Trophoblast cell (in vitro differentiated cells and primary cell): ENCODE data around the gene PBX1.
A peak's percentile ranks its signal among the peaks of the same experiment; 100 is the strongest.

Experiments used
- DNase-seq, 2 donors: peaks; one replicate each; pipeline ENCODE4 v3.0.0-alpha.2; 2016
- H2AFZ ChIP-seq: 2 replicates; pipeline ENCODE4 v1.6.1; 2013; ENCODE audit warnings: low read length, moderate library complexity, mild to moderate bottlenecking; ENCODE audit not compliant: insufficient read depth, poor library complexity
- H2AK5ac ChIP-seq: 2 replicates; pipeline ENCODE4 v1.6.1; 2013; ENCODE audit warnings: mild to moderate bottlenecking, low read length
- H2BK120ac ChIP-seq: 2 replicates; pipeline ENCODE4 v1.6.1; 2013; ENCODE audit warnings: low read length, mild to moderate bottlenecking, moderate library complexity; ENCODE audit not compliant: insufficient read depth, poor library complexity
- H2BK12ac ChIP-seq: 2 replicates; pipeline ENCODE4 v1.6.1; 2013; ENCODE audit warnings: mild to moderate bottlenecking, low read length, moderate library complexity
- H2BK5ac ChIP-seq: 2 replicates; pipeline ENCODE4 v1.6.1; 2013; ENCODE audit warnings: low read length, low read depth, moderate library complexity, mild to moderate bottlenecking; ENCODE audit not compliant: poor library complexity
- H3K14ac ChIP-seq: 2 replicates; pipeline ENCODE4 v1.6.1; 2013; ENCODE audit warnings: mild to moderate bottlenecking, low read length
- H3K18ac ChIP-seq: 2 replicates; pipeline ENCODE4 v1.6.1; 2013; ENCODE audit warnings: mild to moderate bottlenecking, low read length
- H3K23ac ChIP-seq: 2 replicates; pipeline ENCODE4 v1.6.1; 2013; ENCODE audit warnings: low read length
- H3K27ac ChIP-seq: 2 replicates; pipeline ENCODE4 v1.5.1; 2013; ENCODE audit warnings: low read depth, mild to moderate bottlenecking, inconsistent platforms, low read length, moderate library complexity
- H3K27me3 ChIP-seq: 2 replicates; pipeline ENCODE4 v1.6.1; 2013; ENCODE audit warnings: inconsistent platforms, mild to moderate bottlenecking, low read length, moderate library complexity; ENCODE audit not compliant: insufficient read depth
- H3K36me3 ChIP-seq, 2 experiments: 1 replicate in 1 of 2; 2 replicates in 1 of 2; pipeline ENCODE4 v1.6.1; 2013; ENCODE audit warnings: low read length in 2 of 2, mild to moderate bottlenecking in 2 of 2, moderate library complexity in 1 of 2; ENCODE audit not compliant: insufficient read depth in 2 of 2, control insufficient read depth in 1 of 2
- H3K4ac ChIP-seq: 2 replicates; pipeline ENCODE4 v1.6.1; 2013; ENCODE audit warnings: low read depth, mild to moderate bottlenecking, low read length, moderate library complexity
- H3K4me1 ChIP-seq, 2 experiments: 1 replicate in 1 of 2; 2 replicates in 1 of 2; pipeline ENCODE4 v1.6.1; 2013; ENCODE audit warnings: low read length in 2 of 2, mild to moderate bottlenecking in 2 of 2, moderate library complexity in 1 of 2; ENCODE audit not compliant: insufficient read depth in 2 of 2, control insufficient read depth in 1 of 2
- H3K4me2 ChIP-seq: 2 replicates; pipeline ENCODE4 v1.6.1; 2013; ENCODE audit warnings: inconsistent platforms, mild to moderate bottlenecking, low read length, moderate library complexity
- H3K4me3 ChIP-seq: 2 replicates; pipeline ENCODE4 v1.5.1; 2013; ENCODE audit warnings: mild to moderate bottlenecking, low read depth, low read length, inconsistent platforms
- H3K79me1 ChIP-seq: one replicate; pipeline ENCODE4 v1.6.1; 2013; ENCODE audit warnings: low read length
- H3K79me2 ChIP-seq: 2 replicates; pipeline ENCODE4 v1.6.1; 2013; ENCODE audit warnings: low read length, mild to moderate bottlenecking; ENCODE audit not compliant: control insufficient read depth, insufficient read depth, poor library complexity
- H3K9ac ChIP-seq: 2 replicates; pipeline ENCODE4 v1.6.1; 2013; ENCODE audit warnings: mild to moderate bottlenecking, low read length
- H3K9me3 ChIP-seq: 2 replicates; pipeline ENCODE4 v1.6.1; 2013; ENCODE audit warnings: low read depth, mild to moderate bottlenecking, control low read depth, inconsistent platforms, low read length; ENCODE audit not compliant: insufficient read depth
- H4K12ac ChIP-seq: 2 replicates; pipeline ENCODE4 v1.6.1; 2013; ENCODE audit warnings: low read depth, mild to moderate bottlenecking, low read length, moderate library complexity
- H4K8ac ChIP-seq: 2 replicates; pipeline ENCODE4 v1.6.1; 2013; ENCODE audit warnings: low read depth, mild to moderate bottlenecking, low read length, moderate library complexity
- H4K91ac ChIP-seq: one replicate; pipeline ENCODE4 v1.6.1; 2013; ENCODE audit warnings: low read depth, mild to moderate bottlenecking, low read length, moderate library complexity
- WGBS: extraction: QIAGEN DNeasy Blood & Tissue Kit; methylation state at CpG from one replicate; pipeline ENCODE4 v1.1.7; 2013; ENCODE audit warnings: missing lambda C conversion rate; ENCODE audit not compliant: insufficient read length, insufficient coverage; ENCODE audit errors: extremely low coverage; 5-methylcytosine and 5-hydroxymethylcytosine counted together

Gene PBX1

DNA sequence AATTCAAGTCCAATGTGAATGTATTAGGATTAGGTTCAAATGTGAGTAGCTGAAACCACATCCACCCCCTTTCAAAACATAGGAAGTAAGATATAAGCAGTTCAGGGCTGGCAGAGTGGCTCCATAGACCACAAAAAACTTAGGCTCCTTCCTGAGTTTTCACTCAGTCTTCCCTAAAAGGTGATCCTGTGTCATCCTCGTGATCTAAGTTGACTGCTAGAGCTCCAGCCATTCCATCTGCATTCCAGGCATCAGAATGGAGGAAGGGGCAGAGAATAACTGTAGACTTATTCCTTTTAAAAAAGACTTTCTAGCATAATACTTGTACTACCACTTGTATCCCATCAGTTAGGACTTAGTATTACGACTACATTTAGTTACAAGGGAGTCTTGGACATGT lies 204.1 kb downstream of the PBX1 start:
- no peaks in the 10 kb centered on the region for H3K27me3 ChIP-seq

DNA sequence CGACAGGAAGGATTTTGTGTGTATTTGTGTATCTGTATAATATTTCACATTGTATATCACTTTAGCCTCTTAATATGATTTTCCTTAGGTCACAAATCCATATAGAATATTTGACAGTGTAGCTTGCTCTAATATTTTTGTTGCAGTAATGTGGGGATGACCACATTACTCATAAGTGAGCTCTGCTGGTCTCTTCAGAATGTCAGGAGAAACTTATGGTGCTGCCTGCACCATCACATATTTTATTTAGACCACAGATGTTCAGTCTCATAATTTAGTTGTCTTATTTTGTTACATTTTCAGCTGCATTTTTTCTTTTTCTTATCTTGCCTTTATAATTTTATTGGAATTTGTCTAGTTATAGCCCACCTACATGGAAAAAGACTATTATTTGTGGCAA lies 205.3 kb downstream of the PBX1 start:
- Histone ChIP-seq H3K14ac (no peak overlapping the region), H3K4me3 (no peak overlapping the region), H3K9me3 (no peaks in the 10 kb centered on the region), H2BK5ac (no peak overlapping the region), H3K27me3 (no peaks in the 10 kb centered on the region), H3K79me1 (peaks cover 28% of the 10 kb centered on the region), H2BK120ac (no peak overlapping the region), H3K27ac (no peak overlapping the region), H4K8ac (no peak overlapping the region), H2AK5ac (no peak overlapping the region), H2BK12ac (no peak overlapping the region), H3K4ac (no peak overlapping the region), H3K9ac (no peak overlapping the region), H3K4me2 (no peak overlapping the region), H3K23ac (no peak overlapping the region), H4K12ac (no peak overlapping the region), H3K4me1 (peaks cover 8 to 18% of the 10 kb centered on the region in 2 experiments), H3K36me3 (peaks cover 3% of the 10 kb centered on the region in 2 experiments), H4K91ac (no peak overlapping the region), H2AFZ (no peak overlapping the region), H3K79me2 (peaks cover 4% of the 10 kb centered on the region), H3K18ac (no peak overlapping the region)
- WGBS, result no CpG with 5 or more reads among the region's 1 CpG
- DNase-seq, result no peak

More for the DNA sequence above, 204.1 kb downstream of the PBX1 start:
- Histone ChIP-seq H3K14ac (no peak overlapping the region), H2BK12ac (no peak overlapping the region), H3K4ac (no peak overlapping the region), H3K27ac (no peak overlapping the region), H3K4me2 (no peak overlapping the region), H3K4me1 (peaks cover 8 to 10% of the 10 kb centered on the region in 2 experiments), H4K91ac (no peak overlapping the region), H2AFZ (no peak overlapping the region), H2BK120ac (no peak overlapping the region), H3K23ac (no peak overlapping the region), H3K9me3 (no peaks in the 10 kb centered on the region), H4K8ac (no peak overlapping the region), H3K4me3 (no peak overlapping the region), H3K9ac (no peak overlapping the region), H3K36me3 (peaks cover 0 to 3% of the 10 kb centered on the region in 2 experiments), H3K79me2 (peaks cover 4% of the 10 kb centered on the region), H4K12ac (no peak overlapping the region), H3K79me1 (peaks cover 16% of the 10 kb centered on the region), H2BK5ac (no peak overlapping the region), H2AK5ac (no peak overlapping the region), H3K18ac (no peak overlapping the region)
- no peak for DNase-seq
- no CpG with 5 or more reads among the region's 2 CpGs for WGBS

DNA sequence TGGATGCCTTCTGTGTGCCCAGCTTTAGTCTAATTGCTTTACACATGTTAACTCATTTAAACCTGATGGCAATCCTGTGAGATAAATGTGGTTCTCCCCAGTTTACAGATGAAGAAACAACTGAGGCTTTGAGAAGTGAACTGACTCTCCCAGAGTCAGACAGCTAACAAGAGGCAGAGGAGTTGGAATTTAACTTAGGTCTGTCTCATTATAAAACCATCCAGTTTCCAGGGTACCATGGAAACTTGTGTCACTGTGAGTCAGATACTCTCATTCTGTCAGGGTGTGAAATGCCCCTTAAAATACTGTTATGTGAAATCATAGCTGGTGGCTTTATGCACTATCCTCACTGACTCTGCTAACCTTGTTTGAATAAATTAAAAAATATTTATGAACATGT lies 206.6 kb downstream of the PBX1 start:
- peaks cover 5% of the 10 kb centered on the region for H3K79me2 ChIP-seq

GRCh38 chr1:164765992-164766720 lies 207.2 kb downstream of the PBX1 start:
- Histone ChIP-seq H4K91ac (no peak overlapping the region), H3K14ac (no peak overlapping the region), H3K27me3 (no peaks in the 10 kb centered on the region), H3K4me1 (peaks cover 15 to 32% of the 10 kb centered on the region in 2 experiments), H3K79me2 (peaks cover 6% of the 10 kb centered on the region), H3K27ac (peak overlapping the region; percentile 26), H3K23ac (no peak overlapping the region), H3K9ac (no peak overlapping the region), H2BK5ac (no peak overlapping the region), H2BK12ac (no peak overlapping the region), H3K79me1 (peaks cover 42% of the 10 kb centered on the region), H3K4me2 (no peak overlapping the region), H2AK5ac (no peak overlapping the region), H4K8ac (no peak overlapping the region), H3K4ac (no peak overlapping the region), H3K9me3 (no peaks in the 10 kb centered on the region), H3K18ac (no peak overlapping the region), H4K12ac (no peak overlapping the region), H3K36me3 (peaks cover 0 to 3% of the 10 kb centered on the region in 2 experiments), H3K4me3 (no peak overlapping the region), H2AFZ (no peak overlapping the region), H2BK120ac (peak overlapping the region; percentile 18)
- no peak for DNase-seq
- WGBS, result no CpG with 5 or more reads among the region's 1 CpG

More for the DNA sequence above, 206.6 kb downstream of the PBX1 start:
- Histone ChIP-seq H2BK120ac (no peak overlapping the region), H4K8ac (no peak overlapping the region), H3K4ac (no peak overlapping the region), H2BK5ac (peak overlapping the region; percentile 68), H2BK12ac (peak overlapping the region; percentile 79), H3K18ac (no peak overlapping the region), H3K4me2 (no peak overlapping the region), H3K27me3 (no peaks in the 10 kb centered on the region), H3K9me3 (no peaks in the 10 kb centered on the region), H3K4me1 (peaks cover 12 to 28% of the 10 kb centered on the region in 2 experiments), H3K23ac (no peak overlapping the region), H3K9ac (no peak overlapping the region), H3K27ac (peak overlapping the region; percentile 69), H3K36me3 (peaks cover 0 to 3% of the 10 kb centered on the region in 2 experiments), H2AK5ac (no peak overlapping the region), H2AFZ (no peak overlapping the region), H3K14ac (no peak overlapping the region), H4K12ac (no peak overlapping the region), H3K4me3 (no peak overlapping the region), H3K79me1 (peaks cover 38% of the 10 kb centered on the region), H4K91ac (no peak overlapping the region)
- DNase-seq, result peak; percentile 28 to 84
